Renal pelvis (tissue), 4 donors: ENCODE data around the gene ZNF777. TPM values are rescaled to one million over a fixed set of nuclear protein-coding genes. Genes with fewer than 3 reads are reported as not detected.
"Not testable (repeated sequence)": the region's sequence is repeated elsewhere in the genome, so short reads cannot be mapped to it uniquely, and the experiment has no call there.

Experiments
- DNase-seq: peaks from one replicate; pipeline ENCODE4 v3.0.0-alpha.2; 2013
- polyA plus RNA-seq, 3 donors: library from polyadenylated mRNA; unstranded; fragments of 120-200 nt; gene quantifications; one replicate each; pipeline ENCODE4 v1.2.1, GENCODE V29; 2013; ENCODE audit not compliant: insufficient read length in 3 of 3

The ZNF777 gene
- polyA plus RNA-seq, 3 donors, result 13.7 to 17.7 (median 16.8) TPM

GRCh38 chr7:149455175-149455950 is 5.5 kb downstream of the ZNF777 start:
- DNase-seq, result no peak

DNA sequence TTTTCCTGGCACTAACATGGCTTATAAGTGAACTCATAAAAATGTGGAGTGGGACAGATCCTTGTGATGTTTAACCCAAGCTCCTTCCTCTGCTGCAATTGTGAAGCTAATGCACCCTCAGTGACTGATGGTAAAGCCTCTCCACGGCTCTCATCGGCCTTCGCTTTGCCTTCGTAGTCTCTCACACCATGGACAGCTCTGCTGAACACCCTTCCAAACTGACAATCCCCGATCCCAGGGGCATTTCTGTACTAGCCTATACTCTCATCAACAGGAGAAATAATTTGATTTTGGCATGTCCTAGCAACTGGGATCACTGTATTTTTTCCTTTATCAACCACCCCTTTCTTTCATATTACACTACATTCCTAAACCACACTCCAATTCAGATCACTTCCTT is 6.1 kb downstream of the ZNF777 start:
- DNase-seq, result no peak

- DNase-seq, result no peak
Observed at GRCh38 chr7:149454006-149454405, 6.9 kb downstream of the ZNF777 start.

DNA sequence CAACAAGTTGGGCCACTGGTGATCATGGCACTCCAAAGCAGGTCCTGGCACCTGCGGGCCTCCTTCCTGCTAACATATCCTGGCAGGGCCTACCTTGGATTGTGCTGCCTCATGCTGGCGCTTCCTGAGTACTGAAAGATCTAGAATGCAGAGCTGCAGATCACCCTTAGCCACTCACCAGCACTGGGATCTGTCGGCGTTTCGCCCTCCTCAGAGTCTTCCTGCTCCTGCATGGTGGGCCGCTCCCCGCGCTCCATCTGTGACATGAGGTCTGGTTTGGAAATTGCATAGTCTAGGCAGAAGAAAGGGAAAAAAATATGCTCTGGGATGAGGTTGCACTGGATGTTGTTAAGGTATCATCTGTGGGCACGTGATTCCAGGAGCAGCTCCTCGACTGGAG is 10.0 kb downstream of the ZNF777 start:
- DNase-seq, result no peak

GRCh38 chr7:149449897-149450296 is 11.0 kb downstream of the ZNF777 start:
- no peak for DNase-seq

DNA sequence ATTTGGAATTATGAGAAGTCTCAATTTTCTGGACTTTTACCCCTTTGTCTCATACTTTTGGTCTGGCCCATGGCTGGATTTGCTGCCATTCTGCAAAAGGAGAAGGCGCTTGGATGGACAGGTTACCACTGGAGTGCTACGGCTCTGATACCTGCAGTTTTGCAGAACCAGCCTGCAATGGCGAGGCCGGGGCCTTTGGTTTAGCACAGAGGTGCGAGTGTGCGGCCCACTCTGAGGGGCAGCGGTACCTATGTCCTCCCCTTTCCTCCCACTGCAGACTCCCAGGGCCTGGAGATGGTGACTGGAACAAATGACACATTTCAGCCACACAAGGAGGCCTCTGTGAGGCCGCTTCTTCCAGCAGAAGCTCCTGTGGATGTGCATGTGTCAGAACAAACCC is 11.9 kb downstream of the ZNF777 start:
- no peak for DNase-seq

GRCh38 chr7:149446026-149446425 is 14.8 kb downstream of the ZNF777 start:
- not testable (repeated sequence) for DNase-seq

DNA sequence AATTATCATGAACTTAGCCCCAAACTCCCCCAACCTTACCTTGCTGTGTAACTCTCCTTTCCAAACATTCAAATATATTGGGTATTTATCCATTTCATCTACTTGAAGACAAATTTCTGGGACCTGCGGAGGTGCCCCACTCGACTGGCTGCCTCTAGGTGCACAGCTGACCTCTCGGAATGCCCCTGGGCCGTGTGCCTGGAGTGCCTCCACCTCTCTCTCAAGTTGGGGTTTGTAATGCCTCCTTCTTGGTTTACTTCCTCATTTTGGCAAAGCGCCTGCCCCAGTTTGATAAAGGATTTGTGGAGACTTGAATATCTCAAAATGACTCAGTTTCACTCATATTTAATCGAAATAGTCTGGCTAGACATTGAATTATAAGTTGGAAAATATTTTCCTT is 16.6 kb downstream of the ZNF777 start:
- no peak for DNase-seq

DNA sequence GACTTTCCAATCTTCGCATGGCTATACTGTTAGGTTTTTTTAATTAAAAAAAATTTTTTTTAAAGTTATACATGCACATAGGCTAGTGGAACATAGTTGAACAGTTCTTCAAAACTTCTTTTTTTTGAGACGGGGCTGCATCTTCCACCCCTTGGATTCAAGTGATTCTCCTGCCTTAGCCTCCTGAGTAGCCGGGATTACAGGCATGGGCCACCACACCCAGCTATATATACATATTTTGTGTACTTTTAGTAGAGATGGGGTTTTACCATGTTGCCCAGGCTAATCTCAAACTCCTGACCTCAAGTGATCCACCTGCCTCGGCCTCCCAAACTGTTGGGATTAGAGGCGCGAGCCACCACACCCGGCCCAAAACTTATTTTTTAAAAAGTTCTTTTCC is 17.3 kb downstream of the ZNF777 start:
- no peak for DNase-seq

- DNase-seq, result no peak
Observed at GRCh38 chr7:149442924-149443323, 17.9 kb downstream of the ZNF777 start.

DNA sequence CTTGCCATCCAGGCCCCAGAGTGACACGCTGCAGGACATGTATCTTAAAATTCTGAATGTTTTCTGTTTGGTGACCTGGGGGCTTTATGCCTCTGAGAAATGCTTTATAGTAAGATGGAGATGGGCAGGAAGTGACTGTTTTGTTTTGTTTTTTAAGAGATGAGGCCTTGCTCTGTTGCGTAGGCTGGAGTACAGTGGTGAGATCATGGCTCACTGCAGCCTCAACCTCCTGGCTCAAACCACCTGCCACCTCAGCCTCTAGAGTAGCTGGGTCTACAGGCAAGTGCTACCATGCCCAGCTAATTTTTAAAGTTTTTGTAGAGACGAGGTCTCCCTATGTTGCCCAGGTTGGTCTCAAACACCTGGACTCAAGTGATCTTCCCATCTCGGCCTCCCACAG is 20.6 kb downstream of the ZNF777 start:
- no peak for DNase-seq

GRCh38 chr7:149436358-149436757 is 24.5 kb downstream of the ZNF777 start:
- DNase-seq, result no peak

DNA sequence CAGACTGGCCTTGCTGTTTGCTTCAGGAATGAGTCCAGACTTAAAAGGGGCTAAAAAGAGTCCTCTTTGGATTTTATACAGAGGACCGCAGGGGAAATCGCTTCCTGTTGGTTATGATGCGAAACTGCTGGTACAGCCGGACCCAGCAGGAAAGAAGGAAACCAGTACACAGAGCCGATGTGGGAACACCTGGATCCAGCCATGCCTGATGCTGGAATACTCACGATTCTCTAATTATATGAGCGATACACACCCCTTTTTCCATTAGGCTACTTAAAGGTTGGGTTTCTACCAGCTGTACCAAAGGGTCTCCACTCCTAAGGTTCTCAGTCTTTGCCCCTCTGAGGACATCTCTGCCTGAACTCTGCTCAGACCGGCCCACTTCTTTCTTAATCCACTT is 27.7 kb downstream of the ZNF777 start:
- no peak for DNase-seq

DNA sequence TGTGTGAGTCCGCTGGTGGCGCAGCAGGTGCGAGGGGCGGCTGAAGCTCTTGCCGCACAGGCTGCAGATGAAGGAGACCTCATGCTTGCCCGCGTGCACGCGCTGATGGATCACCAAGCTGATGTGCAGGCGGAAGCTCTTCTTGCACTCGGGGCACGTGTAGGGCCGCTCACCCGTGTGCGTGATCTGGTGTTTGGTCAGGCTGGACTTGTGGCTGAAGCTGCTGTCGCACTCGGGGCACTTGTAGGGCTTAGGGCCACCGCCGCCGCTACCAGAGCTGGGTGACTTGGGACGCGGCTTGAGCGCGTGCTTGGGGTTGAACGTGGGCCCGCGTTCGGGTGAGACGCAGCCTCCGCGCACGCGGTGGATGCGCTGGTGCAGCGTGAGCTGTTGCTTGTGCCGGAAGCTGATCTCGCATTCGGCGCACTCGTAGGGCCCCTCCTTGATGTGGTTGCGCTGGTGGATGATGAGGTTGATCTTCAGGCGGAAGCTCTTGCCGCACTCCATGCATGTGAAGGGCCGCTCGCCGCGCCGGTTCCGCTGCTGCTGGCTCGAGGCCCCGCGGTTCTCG is 28.7 kb downstream of the ZNF777 start:
- DNase-seq, result no peak

DNA sequence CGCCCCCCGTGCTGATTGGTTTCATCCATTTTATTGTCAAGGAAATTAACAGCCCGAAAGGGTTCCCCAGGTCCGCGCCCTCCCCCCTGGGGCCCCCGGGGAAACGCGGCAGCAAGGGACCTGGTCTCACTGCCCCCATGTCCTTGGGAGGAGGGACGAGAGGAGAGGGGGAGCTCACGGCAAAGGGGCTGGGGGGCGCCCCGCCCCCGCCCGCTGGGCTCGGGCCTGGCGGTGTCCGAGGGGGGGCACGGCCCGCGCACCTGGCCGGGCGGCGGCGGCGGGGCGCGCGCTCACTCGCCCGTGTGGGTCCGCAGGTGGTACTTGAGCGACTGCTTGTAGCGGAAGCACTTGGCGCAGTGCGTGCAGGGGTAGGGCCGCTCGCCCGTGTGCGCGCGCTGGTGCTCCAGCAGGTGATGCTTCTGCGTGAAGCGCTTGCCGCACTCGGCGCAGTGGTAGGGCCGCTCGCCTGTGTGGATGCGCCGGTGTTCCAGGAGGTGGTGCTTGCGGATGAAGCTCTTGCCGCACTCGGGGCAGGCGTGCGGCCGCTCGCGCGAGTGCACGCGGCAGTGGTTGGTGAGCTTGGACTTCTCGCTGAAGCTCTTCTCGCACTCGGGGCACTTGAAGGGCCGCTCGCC is 29.3 kb downstream of the ZNF777 start:
- no peak for DNase-seq

DNA sequence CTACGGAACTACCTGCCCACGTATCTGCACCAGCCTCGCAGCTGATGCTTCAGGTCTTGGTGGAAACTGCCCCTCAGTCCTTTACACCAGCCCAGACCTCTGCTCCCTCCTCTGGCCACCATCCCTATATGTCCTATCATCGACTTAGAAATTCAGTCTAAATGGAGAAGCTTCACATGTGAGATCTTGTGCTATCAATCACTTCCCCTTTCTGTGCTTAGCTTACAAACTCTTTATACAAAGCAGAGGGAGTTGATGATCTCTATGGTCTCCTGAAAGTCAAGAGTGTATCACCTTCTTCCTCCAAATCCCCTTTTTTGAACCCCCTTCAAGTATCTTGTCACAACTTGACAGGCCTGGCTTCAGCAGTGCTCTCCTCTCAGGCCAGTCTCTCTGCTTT is 30.7 kb downstream of the ZNF777 start:
- no peak for DNase-seq

DNA sequence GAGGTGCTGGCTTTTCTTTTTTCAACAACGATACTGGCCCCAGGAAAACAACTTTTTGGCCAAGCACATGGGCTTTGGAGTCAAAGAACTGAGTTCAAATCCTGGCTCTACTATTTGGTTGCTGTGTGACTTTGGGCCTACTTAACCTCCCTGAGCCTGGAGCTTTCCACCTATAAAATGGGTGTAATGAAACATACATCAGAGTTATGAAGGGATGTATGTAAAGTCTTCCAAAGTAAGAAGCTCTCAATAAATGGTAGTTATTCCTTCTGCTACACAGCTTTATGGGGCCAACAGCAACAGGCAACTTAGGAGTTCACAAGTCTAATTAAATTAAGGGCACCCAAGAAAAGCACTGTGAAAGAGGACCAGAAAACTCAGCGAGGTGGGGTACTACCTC is 33.0 kb downstream of the ZNF777 start:
- no peak for DNase-seq

DNA sequence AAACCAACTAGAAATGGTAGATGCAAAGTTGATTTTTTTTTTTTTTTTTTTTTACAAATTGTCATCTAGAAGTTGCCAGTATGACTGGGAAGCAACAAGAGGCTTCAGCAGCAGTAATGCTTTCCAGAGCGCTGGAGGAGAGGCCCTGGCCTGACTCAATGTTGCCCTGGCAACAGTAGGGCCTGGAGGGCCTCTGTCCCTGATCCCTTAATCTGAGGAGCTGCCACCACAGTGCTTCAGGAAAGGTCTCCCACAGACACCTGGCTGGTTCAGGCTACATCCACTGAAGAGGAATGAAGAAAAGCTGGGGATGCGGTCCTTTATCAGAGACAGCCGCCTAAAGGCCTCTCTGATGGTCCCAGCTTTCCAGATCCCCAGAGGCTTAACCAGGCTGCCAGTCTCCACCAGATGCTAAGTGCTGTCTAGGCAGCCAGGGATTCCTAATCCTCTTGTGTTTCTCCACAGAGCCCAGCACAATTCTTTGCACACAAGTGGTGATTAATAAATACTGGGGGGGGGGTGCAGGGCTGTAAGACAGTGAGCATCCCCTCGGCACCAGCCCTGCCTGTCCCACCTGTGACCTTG is 33.7 kb downstream of the ZNF777 start:
- DNase-seq, result no peak

DNA sequence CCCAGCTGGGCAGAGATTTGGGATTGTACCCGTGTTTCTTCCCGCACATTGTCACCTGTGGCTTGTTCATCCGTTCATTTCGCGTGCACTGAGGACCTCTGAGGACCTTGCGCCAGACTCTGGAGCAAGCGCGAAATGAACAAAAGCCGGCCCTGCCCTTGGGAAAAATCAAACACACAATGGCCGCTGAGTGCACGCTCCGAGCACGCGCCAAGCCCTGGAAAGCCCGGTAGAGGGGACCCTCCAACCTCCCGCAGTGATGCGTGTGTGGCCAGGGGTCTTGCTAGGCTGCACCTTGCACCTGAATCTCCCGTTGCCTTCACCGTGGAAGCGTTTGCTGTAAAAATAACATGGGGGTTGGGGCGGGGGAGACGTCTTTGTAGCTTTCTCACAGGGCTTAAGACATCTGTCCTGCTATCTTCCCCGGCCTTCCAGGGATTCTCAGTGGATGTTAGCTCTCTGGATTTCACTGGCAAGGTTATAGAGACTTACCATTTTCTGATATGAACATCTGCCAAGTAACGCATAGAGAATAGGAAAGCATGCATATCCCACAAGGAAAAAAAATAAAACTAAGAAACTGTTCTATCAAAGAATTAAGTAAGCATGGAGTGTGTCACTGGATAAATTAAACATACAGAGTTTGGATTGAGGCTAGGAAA is 37.3 kb downstream of the ZNF777 start:
- peak; percentile 27 for DNase-seq

- no peak for DNase-seq
Observed at GRCh38 chr7:149422914-149423301, 38.0 kb downstream of the ZNF777 start.

- peak; percentile 77 for DNase-seq
Observed at GRCh38 chr7:149422162-149422913, 38.5 kb downstream of the ZNF777 start.

DNA sequence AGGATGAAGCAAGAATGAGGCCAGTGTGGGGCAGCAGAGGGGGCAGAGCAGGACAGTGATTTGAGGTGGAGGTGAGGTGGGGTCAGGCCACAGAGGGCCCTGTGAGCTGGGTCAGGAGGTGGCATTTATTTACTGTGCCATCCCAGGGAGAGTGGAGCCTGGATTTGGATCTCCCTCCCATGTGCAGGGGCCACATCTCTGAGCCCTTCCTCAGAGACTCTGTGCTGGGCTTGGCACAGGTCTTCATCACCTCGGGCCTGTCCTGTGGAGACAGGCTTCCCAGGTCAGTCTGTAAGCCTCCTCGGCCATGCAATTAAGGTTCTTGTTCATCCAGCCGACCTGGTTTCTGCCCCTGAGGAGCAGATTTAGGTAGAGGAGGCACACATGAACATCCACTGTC is 40.9 kb downstream of the ZNF777 start:
- DNase-seq, result no peak
